Measurements from ENCODE around the gene TBC1D22A.

DNA sequence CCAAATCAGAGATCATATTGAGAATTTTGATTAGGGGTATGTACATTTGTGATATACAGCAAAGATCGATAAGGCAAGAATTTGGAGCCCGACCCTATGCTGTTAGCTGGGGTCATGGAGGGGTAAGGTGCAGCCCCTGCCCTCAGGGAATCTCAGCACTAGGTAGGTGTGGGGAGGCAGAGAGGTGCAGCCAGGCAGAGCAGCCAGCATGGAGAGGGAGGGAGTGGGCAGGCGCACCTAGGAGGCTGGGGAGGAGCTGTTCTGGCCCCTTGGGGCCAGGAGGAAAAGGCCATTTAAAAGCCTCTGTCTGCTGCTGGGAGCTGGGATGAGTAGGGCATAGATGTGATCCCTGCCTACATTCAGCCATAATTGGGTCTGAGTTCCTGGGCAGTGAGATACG, 293.0 kb downstream of the TBC1D22A start:
- TF ChIP-seq RARB (CRISPR knock-in tag; IDR thresholded peaks at IDR 0.05) (no peak), ZFP30 (CRISPR knock-in tag; IDR thresholded peaks at IDR 0.05) (no peak), SNAI2 (CRISPR knock-in tag; IDR thresholded peaks at IDR 0.05) (no peak), GLIS3 (CRISPR knock-in tag; IDR thresholded peaks at IDR 0.05) (no peak), ESRRG (CRISPR knock-in tag; IDR thresholded peaks at IDR 0.05) (no peak), ZNF565 (CRISPR knock-in tag; conservative IDR thresholded peaks at IDR 0.05; ENCODE audit: low read depth) (no peak), OSR1 (CRISPR knock-in tag; IDR thresholded peaks at IDR 0.05) (no peak), TOX (CRISPR knock-in tag; IDR thresholded peaks at IDR 0.05; ENCODE audit: borderline replicate concordance) (no peak), ARNTL (CRISPR knock-in tag; IDR thresholded peaks at IDR 0.05; ENCODE audit: borderline replicate concordance, low read depth) (no peak), TCF4 (CRISPR knock-in tag; IDR thresholded peaks at IDR 0.05; ENCODE audit: borderline replicate concordance) (no peak)
- TF ChIP-seq, protein P1, sequence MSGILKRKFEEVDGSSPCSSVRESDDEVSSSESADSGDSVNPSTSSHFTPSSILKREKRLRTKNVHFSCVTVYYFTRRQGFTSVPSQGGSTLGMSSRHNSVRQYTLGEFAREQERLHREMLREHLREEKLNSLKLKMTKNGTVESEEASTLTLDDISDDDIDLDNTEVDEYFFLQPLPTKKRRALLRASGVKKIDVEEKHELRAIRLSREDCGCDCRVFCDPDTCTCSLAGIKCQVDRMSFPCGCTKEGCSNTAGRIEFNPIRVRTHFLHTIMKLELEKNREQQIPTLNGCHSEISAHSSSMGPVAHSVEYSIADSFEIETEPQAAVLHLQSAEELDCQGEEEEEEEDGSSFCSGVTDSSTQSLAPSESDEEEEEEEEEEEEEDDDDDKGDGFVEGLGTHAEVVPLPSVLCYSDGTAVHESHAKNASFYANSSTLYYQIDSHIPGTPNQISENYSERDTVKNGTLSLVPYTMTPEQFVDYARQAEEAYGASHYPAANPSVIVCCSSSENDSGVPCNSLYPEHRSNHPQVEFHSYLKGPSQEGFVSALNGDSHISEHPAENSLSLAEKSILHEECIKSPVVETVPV (CRISPR knock-in tag; IDR thresholded peaks at IDR 0.05): no peak
- TF ChIP-seq, protein P2, sequence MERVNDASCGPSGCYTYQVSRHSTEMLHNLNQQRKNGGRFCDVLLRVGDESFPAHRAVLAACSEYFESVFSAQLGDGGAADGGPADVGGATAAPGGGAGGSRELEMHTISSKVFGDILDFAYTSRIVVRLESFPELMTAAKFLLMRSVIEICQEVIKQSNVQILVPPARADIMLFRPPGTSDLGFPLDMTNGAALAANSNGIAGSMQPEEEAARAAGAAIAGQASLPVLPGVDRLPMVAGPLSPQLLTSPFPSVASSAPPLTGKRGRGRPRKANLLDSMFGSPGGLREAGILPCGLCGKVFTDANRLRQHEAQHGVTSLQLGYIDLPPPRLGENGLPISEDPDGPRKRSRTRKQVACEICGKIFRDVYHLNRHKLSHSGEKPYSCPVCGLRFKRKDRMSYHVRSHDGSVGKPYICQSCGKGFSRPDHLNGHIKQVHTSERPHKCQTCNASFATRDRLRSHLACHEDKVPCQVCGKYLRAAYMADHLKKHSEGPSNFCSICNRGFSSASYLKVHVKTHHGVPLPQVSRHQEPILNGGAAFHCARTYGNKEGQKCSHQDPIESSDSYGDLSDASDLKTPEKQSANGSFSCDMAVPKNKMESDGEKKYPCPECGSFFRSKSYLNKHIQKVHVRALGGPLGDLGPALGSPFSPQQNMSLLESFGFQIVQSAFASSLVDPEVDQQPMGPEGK (CRISPR knock-in tag; IDR thresholded peaks at IDR 0.05; ENCODE audit: borderline replicate concordance): no peak
- TF ChIP-seq, protein P3, sequence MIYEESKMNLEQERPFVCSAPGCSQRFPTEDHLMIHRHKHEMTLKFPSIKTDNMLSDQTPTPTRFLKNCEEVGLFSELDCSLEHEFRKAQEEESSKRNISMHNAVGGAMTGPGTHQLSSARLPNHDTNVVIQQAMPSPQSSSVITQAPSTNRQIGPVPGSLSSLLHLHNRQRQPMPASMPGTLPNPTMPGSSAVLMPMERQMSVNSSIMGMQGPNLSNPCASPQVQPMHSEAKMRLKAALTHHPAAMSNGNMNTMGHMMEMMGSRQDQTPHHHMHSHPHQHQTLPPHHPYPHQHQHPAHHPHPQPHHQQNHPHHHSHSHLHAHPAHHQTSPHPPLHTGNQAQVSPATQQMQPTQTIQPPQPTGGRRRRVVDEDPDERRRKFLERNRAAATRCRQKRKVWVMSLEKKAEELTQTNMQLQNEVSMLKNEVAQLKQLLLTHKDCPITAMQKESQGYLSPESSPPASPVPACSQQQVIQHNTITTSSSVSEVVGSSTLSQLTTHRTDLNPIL (CRISPR knock-in tag; IDR thresholded peaks at IDR 0.05; ENCODE audit: low read depth): no peak
